C4-2B (cell line): ENCODE measurements around the gene TVP23C.
"Not testable (repeated sequence)": the region's sequence is repeated elsewhere in the genome, so short reads cannot be mapped to it uniquely, and the experiment has no call there.

Source experiments
- H3K27ac ChIP-seq: fragments of 450-650 bp; 2 replicates; pipeline ENCODE4 v1.5.1; 2017
- CTCF ChIP-seq: fragments of 450-650 bp; conservative IDR thresholded peaks from 2 replicates; pipeline ENCODE4 v1.5.1; 2017; ENCODE audit warnings: mild to moderate bottlenecking
- ZFX ChIP-seq: fragments of 450-650 bp; IDR thresholded peaks from 2 replicates; pipeline ENCODE4 v1.6.1; 2017

The TVP23C gene

DNA sequence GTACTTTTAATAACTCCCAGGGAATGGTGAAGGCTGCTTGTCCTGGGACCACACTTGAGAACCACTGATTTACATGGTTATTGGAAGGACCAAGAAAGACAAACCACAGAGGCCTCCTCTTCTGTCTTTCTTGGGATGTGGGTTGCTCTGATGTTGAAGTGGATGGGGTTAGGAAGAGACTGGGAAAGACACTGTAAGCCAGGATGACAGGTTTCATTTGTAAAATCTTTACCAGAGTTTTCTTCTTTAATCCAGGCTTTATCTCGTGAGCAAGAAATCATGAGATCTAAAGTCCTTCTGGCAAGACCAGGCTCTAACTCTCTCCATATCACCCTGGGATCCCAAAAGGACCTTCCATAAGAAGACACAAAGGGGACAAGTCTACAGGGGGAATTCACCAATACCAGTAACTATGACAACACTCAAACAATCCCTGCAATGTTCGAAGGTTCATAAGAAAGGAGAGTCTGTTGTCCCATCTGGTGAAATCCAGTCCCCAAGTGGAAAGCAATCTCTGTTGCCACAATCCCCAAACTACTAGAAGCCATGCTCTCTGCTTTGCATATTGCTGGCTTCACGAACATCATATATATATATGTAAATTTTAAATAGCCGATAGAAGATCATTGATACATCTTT, 51.1 kb downstream of the TVP23C start:
- TF ChIP-seq CTCF, result no peak
- no peak for TF ChIP-seq ZFX
- no peak overlapping the region for H3K27ac ChIP-seq

- H3K27ac ChIP-seq, result no peak overlapping the region
- TF ChIP-seq ZFX (no peak), CTCF (no peak)
Observed at GRCh38 chr17:15511142-15511541, 52.1 kb downstream of the TVP23C start.

GRCh38 chr17:15510361-15510760, 52.9 kb downstream of the TVP23C start:
- no peak overlapping the region for H3K27ac ChIP-seq
- TF ChIP-seq CTCF, result no peak
- no peak for TF ChIP-seq ZFX

- no peak for TF ChIP-seq ZFX
- no peak for TF ChIP-seq CTCF
Observed at GRCh38 chr17:15509095-15509494, 54.2 kb downstream of the TVP23C start.

GRCh38 chr17:15508466-15508865, 54.8 kb downstream of the TVP23C start:
- no peak overlapping the region for H3K27ac ChIP-seq
- no peak for TF ChIP-seq CTCF
- no peak for TF ChIP-seq ZFX

More at GRCh38 chr17:15509095-15509494, 54.2 kb downstream of the TVP23C start:
- no peak overlapping the region for H3K27ac ChIP-seq

GRCh38 chr17:15507896-15508295, 55.4 kb downstream of the TVP23C start:
- TF ChIP-seq ZFX (no peak), CTCF (no peak)

GRCh38 chr17:15507001-15507400, 56.3 kb downstream of the TVP23C start:
- no peak for TF ChIP-seq ZFX
- no peak overlapping the region for H3K27ac ChIP-seq

More at GRCh38 chr17:15507896-15508295, 55.4 kb downstream of the TVP23C start:
- no peak overlapping the region for H3K27ac ChIP-seq

DNA sequence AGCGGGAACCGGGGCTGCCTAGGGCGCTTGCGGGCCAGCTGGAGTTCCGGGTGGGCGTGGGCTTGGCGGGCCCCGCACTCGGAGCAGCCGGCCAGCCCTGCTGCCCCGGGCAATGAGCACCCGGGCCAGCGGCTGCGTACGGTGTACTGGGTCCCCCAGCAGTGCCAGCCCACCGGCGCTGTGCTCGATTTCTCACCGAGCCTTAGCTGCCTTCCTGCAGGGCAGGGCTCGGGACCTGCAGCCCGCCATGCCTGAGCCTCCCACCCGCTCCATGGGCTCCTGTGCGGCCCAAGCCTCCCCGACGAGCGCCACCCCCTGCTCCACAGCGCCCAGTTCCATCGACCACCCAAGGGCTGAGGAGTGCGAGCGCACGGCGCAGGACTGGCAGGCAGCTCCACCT, 57.6 kb downstream of the TVP23C start:
- not testable (repeated sequence) for H3K27ac ChIP-seq
